ENCODE data around the gene INO80D. TPM values are rescaled to one million over a fixed set of nuclear protein-coding genes. Genes with fewer than 3 reads are reported as not detected.

The INO80D gene
- total RNA-seq, 1 experiment from 2014 or later = 8.8 TPM

GRCh38 chr2:205976120-205976814 lies 109.7 kb downstream of the INO80D start:
- intact Hi-C loops (cut with micrococcal nuclease) = no loop called here
- H2AFZ ChIP-seq (ENCODE audit: low read length) = no peak overlapping the region
- no peak overlapping the region for H3K9ac ChIP-seq (ENCODE audit: low read length)
- CTCF ChIA-PET = interaction anchor here (0.5 kb wide), 1 partner anchor 1788 kb away, joined by 3 read pairs; no protein-coding TSS in a partner anchor
- no peaks in the 10 kb centered on the region for H3K36me3 ChIP-seq (ENCODE audit: low read depth, low read length)
- H3K4me2 ChIP-seq (ENCODE audit: low read length) = no peak overlapping the region
- no peaks in the 10 kb centered on the region for H3K79me2 ChIP-seq (ENCODE audit: low read length)
- H3K9me2 ChIP-seq (replicated peaks; ENCODE audit: low read length) = no peaks in the 10 kb centered on the region
- BruUV-seq (replicated peaks) = no TSS peak
- DNase-seq = no peak
- ATAC-seq = no peak
- no peaks in the 10 kb centered on the region for H3K9me3 ChIP-seq (ENCODE audit: low read length)
- H3K27me3 ChIP-seq (ENCODE audit: low read length) = no peaks in the 10 kb centered on the region
- H3K4me1 ChIP-seq (ENCODE audit: insufficient read depth, low read length) = peaks cover 21% of the 10 kb centered on the region
- POLR2A ChIA-PET (ENCODE audit: unreplicated experiment) = no interaction called here
- TF ChIP-seq EZH2phosphoT487 (IDR thresholded peaks at IDR 0.05; ENCODE audit: borderline replicate concordance, low read length) = no peak
- no peak for TF ChIP-seq EZH2 (IDR thresholded peaks at IDR 0.05; ENCODE audit: low read length, unreplicated experiment)
- TF ChIP-seq, protein P1, sequence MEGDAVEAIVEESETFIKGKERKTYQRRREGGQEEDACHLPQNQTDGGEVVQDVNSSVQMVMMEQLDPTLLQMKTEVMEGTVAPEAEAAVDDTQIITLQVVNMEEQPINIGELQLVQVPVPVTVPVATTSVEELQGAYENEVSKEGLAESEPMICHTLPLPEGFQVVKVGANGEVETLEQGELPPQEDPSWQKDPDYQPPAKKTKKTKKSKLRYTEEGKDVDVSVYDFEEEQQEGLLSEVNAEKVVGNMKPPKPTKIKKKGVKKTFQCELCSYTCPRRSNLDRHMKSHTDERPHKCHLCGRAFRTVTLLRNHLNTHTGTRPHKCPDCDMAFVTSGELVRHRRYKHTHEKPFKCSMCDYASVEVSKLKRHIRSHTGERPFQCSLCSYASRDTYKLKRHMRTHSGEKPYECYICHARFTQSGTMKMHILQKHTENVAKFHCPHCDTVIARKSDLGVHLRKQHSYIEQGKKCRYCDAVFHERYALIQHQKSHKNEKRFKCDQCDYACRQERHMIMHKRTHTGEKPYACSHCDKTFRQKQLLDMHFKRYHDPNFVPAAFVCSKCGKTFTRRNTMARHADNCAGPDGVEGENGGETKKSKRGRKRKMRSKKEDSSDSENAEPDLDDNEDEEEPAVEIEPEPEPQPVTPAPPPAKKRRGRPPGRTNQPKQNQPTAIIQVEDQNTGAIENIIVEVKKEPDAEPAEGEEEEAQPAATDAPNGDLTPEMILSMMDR (conservative IDR thresholded peaks at IDR 0.05; ENCODE audit: low read depth, low read length) = no peak
- H3F3A ChIP-seq (ENCODE audit: low read length, unreplicated experiment) = no peaks in the 10 kb centered on the region
- no peak overlapping the region for H3K4me3 ChIP-seq (ENCODE audit: low read length)
- H3K27ac ChIP-seq (ENCODE audit: low read length) = no peak overlapping the region
- no peaks in the 10 kb centered on the region for H4K20me1 ChIP-seq (ENCODE audit: low read length)

- H3K9me2 ChIP-seq (replicated peaks; ENCODE audit: low read length) = no peaks in the 10 kb centered on the region
- ATAC-seq = peak; percentile 68
- H3K36me3 ChIP-seq (ENCODE audit: low read depth, low read length) = no peaks in the 10 kb centered on the region
- H3K27ac ChIP-seq (ENCODE audit: low read length) = peak overlapping the region; percentile 40
- no peaks in the 10 kb centered on the region for H3F3A ChIP-seq (ENCODE audit: low read length, unreplicated experiment)
- H3K27me3 ChIP-seq (ENCODE audit: low read length) = no peaks in the 10 kb centered on the region
- peak overlapping the region; percentile 56 for H2AFZ ChIP-seq (ENCODE audit: low read length)
- intact Hi-C loops (cut with micrococcal nuclease) = no loop called here
- H3K9me3 ChIP-seq (ENCODE audit: low read length) = no peaks in the 10 kb centered on the region
- H3K4me2 ChIP-seq (ENCODE audit: low read length) = peak overlapping the region; percentile 76
- peaks cover 21% of the 10 kb centered on the region for H3K4me1 ChIP-seq (ENCODE audit: insufficient read depth, low read length)
- POLR2A ChIA-PET (ENCODE audit: unreplicated experiment) = no interaction called here
- CTCF ChIA-PET = no interaction called here
- peak; percentile 41 for DNase-seq
- H4K20me1 ChIP-seq (ENCODE audit: low read length) = no peaks in the 10 kb centered on the region
- H3K4me3 ChIP-seq (ENCODE audit: low read length) = peak overlapping the region; percentile 57; the same call in 1 of the 2 replicates
- no peak for TF ChIP-seq EZH2 (IDR thresholded peaks at IDR 0.05; ENCODE audit: low read length, unreplicated experiment)
- TF ChIP-seq EZH2phosphoT487 (IDR thresholded peaks at IDR 0.05; ENCODE audit: borderline replicate concordance, low read length) = no peak
- TF ChIP-seq, protein P1 (conservative IDR thresholded peaks at IDR 0.05; ENCODE audit: low read depth, low read length) = no peak
- BruUV-seq (replicated peaks) = no TSS peak
- H3K9ac ChIP-seq (ENCODE audit: low read length) = no peak overlapping the region
- H3K79me2 ChIP-seq (ENCODE audit: low read length) = no peaks in the 10 kb centered on the region
Observed at GRCh38 chr2:205975082-205975949, 110.7 kb downstream of the INO80D start.
